Measurements from ENCODE around the gene FANCB. TPM values are rescaled to one million over a fixed set of nuclear protein-coding genes. Genes with fewer than 3 reads are reported as not detected.

Gene FANCB
- total and polyA plus RNA-seq, 2 of the 8 experiments (the other 6 are each of a cell fraction or from before 2014, with no cell fraction given): 1.9 to 13.8 TPM

- H3K4ac ChIP-seq (replicated peaks; ENCODE audit: insufficient read length, low read depth, low read length): no peak overlapping the region
- H3K36me3 ChIP-seq (ENCODE audit: control insufficient read depth in 2 of 4, insufficient read depth in 4 of 4, low read length in 3 of 4): no peaks in the 10 kb centered on the region
- H3K9ac ChIP-seq (replicated peaks in 1 of 4; ENCODE audit: extremely low read depth in 1 of 4, low read depth in 3 of 4, low read length in 3 of 4): no peak overlapping the region
- H3K27ac ChIP-seq (ENCODE audit: low read depth, low read length): no peak overlapping the region
- H3K4me1 ChIP-seq (replicated peaks in 1 of 4; ENCODE audit: control insufficient read depth in 3 of 4, insufficient read depth in 4 of 4, low read length in 3 of 4): no peaks in the 10 kb centered on the region
- no peak overlapping the region for H2AK5ac ChIP-seq (ENCODE audit: low read depth, low read length)
- H4K91ac ChIP-seq (replicated peaks; ENCODE audit: insufficient read length, low read length): no peak overlapping the region
- no peaks in the 10 kb centered on the region for H3K9me3 ChIP-seq (ENCODE audit: insufficient read depth in 2 of 2, low read depth in 1 of 2, low read length in 1 of 2)
- H4K20me1 ChIP-seq (replicated peaks in 1 of 2; ENCODE audit: control insufficient read depth in 1 of 2, insufficient read depth in 2 of 2, low read length in 2 of 2): no peaks in the 10 kb centered on the region
- no peak overlapping the region for H3K4me3 ChIP-seq (ENCODE audit: extremely low read depth in 1 of 4, insufficient read depth in 2 of 4, low read depth in 3 of 4, low read length in 4 of 4)
- no peaks in the 10 kb centered on the region for H3K27me3 ChIP-seq (replicated peaks in 1 of 4; ENCODE audit: control insufficient read depth in 3 of 4, extremely low read depth in 1 of 4, insufficient read depth in 3 of 4, low read length in 3 of 4)
- no peak for FAIRE-seq
- H2BK15ac ChIP-seq (ENCODE audit: low read length): no peak overlapping the region
- no peaks in the 10 kb centered on the region for H3K79me1 ChIP-seq (ENCODE audit: low read depth, low read length)
- H3K4me2 ChIP-seq (ENCODE audit: insufficient read depth in 1 of 2, low read depth in 2 of 2, low read length in 2 of 2): no peak overlapping the region
- H3K56ac ChIP-seq (replicated peaks; ENCODE audit: insufficient read length, low read depth, low read length): no peak overlapping the region
- no peak overlapping the region for H2BK5ac ChIP-seq (ENCODE audit: low read depth, low read length)
- H2BK12ac ChIP-seq (ENCODE audit: low read depth, low read length): no peak overlapping the region
- H4K5ac ChIP-seq (ENCODE audit: insufficient read length, low read depth, low read length): no peak overlapping the region
- no peak for DNase-seq (ENCODE audit: low read depth in 1 of 2, low spot score in 2 of 2)
- H3K79me2 ChIP-seq (ENCODE audit: control insufficient read depth in 1 of 2, insufficient read depth in 2 of 2, low read length in 2 of 2): no peaks in the 10 kb centered on the region
- no peaks in the 10 kb centered on the region for H3K23me2 ChIP-seq (ENCODE audit: low read depth, low read length)
- H2BK120ac ChIP-seq (replicated peaks; ENCODE audit: low read depth, low read length): no peak overlapping the region
- H3K23ac ChIP-seq (ENCODE audit: insufficient read length): no peak overlapping the region
- H3K18ac ChIP-seq (ENCODE audit: extremely low read depth, low read length): no peak overlapping the region
- no peak overlapping the region for H4K8ac ChIP-seq (ENCODE audit: extremely low read depth, insufficient read depth, low read length)
- H2BK20ac ChIP-seq (ENCODE audit: low read length): no peak overlapping the region
- CTCF ChIA-PET (ENCODE audit: partially characterized antibody): interaction anchor here (0.9 kb wide), 1 partner anchor 415 kb away, joined by 5 read pairs; no protein-coding TSS in a partner anchor
- no peak overlapping the region for H2AFZ ChIP-seq (ENCODE audit: low read length)
- POLR2A ChIA-PET (ENCODE audit: partially characterized antibody): no interaction called here
- no peak overlapping the region for H3K14ac ChIP-seq (ENCODE audit: insufficient read length)
- TF ChIP-seq CREB1 (IDR thresholded peaks at IDR 0.05) (no peak), RFX5 (IDR thresholded peaks at IDR 0.05; ENCODE audit: borderline replicate concordance, low read depth, low read length) (no peak)
Measured at GRCh38 chrX:14825851-14826250, 47.0 kb downstream of the FANCB start.

Measured in H1 (cell line).